ENCODE measurements around the gene HACE1.
"Not testable (repeated sequence)": the region's sequence is repeated elsewhere in the genome, so short reads cannot be mapped to it uniquely, and the experiment has no call there.

HACE1 gene

DNA sequence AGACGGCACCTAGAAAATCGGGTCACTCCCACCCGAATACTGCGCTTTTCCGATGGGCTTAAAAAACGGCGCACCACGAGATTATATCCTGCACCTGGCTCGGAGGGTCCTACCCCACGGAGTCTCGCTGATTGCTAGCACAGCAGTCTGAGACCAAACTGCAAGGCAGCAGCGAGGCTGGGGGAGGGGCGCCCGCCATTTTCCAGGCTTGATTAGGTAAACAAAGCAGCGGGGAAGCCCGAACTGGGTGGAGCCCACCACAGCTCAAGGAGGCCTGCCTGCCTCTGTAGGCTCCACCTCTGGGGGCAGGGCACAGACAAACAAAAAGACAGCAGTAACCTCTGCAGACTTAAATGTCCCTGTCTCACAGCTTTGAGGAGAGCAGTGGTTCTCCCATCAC lies 122.2 kb downstream of the HACE1 start:
- not testable (repeated sequence) for DNase-seq (ENCODE audit: low read depth in 2 of 2)

- no peak for DNase-seq (ENCODE audit: low read depth in 2 of 2)
Measured at GRCh38 chr6:104736545-104736944, 123.2 kb downstream of the HACE1 start.

DNA sequence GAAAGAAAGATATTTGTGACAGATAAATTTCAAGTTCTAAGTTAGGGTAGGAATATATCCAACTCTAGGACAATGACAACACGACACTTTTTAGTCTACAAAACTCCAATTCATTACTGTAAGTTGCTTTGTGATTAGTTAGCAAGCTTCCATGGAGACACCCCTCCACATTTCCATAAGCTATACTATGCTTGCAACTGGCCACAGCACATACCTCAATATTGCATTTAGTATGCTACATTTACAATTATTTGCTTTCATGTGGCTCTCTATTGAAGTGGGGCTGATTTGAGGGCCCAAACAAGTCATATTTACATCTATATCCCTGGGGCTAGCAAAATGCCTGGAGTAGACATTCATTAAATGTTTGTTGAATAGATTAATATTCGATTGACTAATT lies 129.3 kb downstream of the HACE1 start:
- DNase-seq (ENCODE audit: low read depth in 2 of 2) = no peak

GRCh38 chr6:104729433-104729832 lies 130.3 kb downstream of the HACE1 start:
- no peak for DNase-seq (ENCODE audit: low read depth in 2 of 2)

- DNase-seq (ENCODE audit: low read depth in 2 of 2) = no peak
Measured at GRCh38 chr6:104728448-104728847, 131.3 kb downstream of the HACE1 start.

DNA sequence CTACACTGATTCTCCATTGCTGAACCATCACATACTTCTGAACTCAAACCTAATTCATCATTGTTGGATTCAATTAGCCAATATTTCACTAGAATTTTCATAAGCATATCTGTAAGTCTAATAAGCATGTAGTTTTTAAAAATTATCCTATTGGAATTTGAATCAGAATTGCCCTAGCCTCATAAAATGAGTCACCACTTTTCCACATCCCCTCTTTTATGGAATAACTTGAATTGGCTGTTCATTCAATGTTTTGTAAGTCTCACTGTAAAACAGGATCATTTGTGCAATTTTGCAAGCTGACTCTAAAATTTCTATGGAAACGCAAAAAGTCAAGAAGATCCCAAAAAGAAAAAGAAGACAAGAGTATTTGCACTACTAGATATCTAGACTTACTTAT lies 141.0 kb downstream of the HACE1 start:
- DNase-seq (ENCODE audit: low read depth in 2 of 2) = no peak

GRCh38 chr6:104716858-104717257 lies 142.9 kb downstream of the HACE1 start:
- DNase-seq (ENCODE audit: low read depth in 2 of 2) = no peak

- DNase-seq (ENCODE audit: low read depth in 2 of 2) = no peak
Measured at GRCh38 chr6:104714796-104715195, 144.9 kb downstream of the HACE1 start.

DNA sequence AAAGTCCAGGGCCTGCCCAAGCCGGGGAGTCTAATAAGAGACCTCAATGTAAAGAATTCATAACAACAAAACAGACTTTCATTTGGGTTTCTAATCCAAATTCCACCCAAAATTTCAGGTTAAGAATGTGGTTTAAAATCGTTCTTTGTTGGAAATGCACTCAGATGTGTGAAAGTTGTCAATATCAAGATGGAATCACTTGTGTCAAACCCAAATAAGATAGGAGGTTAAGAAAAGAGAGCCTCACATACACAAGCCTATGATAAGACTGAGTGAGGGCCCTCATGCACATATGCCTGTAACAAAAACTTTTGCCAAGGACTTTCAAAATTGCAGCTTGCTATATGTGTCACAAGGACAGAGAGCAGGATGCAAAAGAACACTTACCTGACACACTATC lies 145.7 kb downstream of the HACE1 start:
- no peak for DNase-seq (ENCODE audit: low read depth in 2 of 2)

- no peak for DNase-seq (ENCODE audit: low read depth in 2 of 2)
Measured at GRCh38 chr6:104711371-104711770, 148.3 kb downstream of the HACE1 start.

DNA sequence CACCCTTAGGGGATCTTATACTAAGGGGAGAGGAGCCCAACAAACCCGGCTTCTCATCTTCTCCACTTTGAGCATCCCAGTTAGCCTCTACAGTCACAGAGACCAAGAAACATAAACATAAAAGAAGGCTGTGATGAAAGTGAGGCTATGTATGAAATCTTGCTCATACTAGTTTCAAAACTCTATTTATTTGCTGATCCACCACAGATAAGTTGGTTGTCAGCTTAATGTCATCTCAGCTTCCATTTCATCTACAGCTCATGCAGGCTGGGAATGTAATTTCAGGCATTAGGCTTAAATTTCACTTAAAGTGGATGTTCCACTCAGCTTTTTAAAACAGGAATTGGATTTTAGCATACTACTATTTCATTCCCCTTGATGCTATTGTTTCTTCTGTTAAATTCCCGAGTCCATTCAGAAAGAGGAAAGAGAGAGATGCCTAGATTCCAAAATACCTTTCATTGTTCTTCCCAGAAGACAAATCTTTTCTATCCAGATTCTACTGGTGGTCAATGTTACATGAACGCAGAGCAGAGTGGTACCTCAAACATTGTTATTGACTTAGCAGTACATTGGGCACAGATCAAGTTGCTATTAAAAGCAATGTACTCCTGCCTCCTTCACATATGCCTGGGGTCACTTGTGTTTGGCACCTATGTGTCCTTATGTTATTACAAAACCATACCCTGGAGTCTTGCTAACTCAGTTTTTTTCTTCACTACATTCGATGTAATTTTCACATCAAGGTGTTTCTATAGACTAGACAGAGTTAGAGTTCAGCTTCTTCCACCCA lies 149.0 kb downstream of the HACE1 start:
- no peak for DNase-seq (ENCODE audit: low read depth in 2 of 2)

GRCh38 chr6:104705916-104706442 lies 153.7 kb downstream of the HACE1 start:
- no peak for DNase-seq (ENCODE audit: low read depth in 2 of 2)

- peak in 1 of 2 donors; percentile 29 for DNase-seq (ENCODE audit: low read depth in 2 of 2)
Measured at GRCh38 chr6:104705095-104705707, 154.5 kb downstream of the HACE1 start.

DNA sequence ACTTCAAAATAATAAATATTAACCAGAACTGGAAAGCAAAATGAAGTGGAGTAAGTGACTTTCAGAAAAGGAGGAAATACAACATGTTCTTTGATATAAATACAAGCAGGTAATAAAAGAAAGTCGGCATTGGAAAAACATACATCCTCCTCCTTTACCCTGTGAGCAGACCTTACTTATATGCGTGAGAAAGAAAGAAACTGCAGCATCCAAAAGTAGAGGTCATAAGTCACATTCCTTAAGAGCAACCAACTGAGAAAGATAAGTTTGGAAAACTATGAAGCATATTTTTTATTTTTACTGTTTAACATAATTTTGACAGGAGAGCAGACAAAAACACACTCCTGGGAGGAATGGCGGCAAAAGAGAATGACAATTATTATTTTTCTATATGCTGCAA lies 155.5 kb downstream of the HACE1 start:
- no peak for DNase-seq (ENCODE audit: low read depth in 2 of 2)

DNA sequence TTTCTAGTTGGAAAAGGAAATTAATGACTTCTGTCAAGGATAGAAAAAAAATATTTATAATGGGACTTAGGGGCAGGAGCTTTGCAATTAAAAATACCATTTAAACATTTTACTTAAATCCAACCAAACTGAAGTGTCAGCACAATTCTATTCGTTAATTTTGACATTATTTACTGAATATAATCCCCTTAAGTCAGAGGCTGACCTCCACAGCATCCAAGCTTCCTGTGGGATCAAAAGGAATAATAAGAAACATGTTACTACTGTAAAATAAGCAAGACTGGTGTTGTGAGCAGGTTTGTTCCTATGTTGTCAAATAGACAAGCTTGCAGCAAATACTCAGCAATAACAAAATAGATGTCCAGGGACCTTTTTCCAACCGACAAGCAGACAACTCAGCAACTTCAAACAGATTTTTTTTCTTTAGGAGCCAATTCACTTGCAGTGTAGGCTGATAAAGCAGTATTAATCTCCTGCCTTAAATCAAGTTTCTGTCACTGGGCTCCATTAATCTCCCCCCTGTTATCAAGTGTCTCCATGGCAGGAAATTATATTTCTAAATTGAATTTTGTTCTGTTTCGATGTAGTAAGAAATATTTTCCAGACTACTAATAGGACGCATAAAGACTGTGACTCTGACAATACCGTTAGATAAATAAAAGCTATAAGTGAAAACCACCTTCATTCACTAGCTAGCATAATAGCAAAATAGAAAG lies 157.4 kb downstream of the HACE1 start:
- DNase-seq (ENCODE audit: low read depth in 2 of 2) = no peak

- DNase-seq (ENCODE audit: low read depth in 2 of 2) = no peak
Measured at GRCh38 chr6:104700371-104701185, 159.1 kb downstream of the HACE1 start.

DNA sequence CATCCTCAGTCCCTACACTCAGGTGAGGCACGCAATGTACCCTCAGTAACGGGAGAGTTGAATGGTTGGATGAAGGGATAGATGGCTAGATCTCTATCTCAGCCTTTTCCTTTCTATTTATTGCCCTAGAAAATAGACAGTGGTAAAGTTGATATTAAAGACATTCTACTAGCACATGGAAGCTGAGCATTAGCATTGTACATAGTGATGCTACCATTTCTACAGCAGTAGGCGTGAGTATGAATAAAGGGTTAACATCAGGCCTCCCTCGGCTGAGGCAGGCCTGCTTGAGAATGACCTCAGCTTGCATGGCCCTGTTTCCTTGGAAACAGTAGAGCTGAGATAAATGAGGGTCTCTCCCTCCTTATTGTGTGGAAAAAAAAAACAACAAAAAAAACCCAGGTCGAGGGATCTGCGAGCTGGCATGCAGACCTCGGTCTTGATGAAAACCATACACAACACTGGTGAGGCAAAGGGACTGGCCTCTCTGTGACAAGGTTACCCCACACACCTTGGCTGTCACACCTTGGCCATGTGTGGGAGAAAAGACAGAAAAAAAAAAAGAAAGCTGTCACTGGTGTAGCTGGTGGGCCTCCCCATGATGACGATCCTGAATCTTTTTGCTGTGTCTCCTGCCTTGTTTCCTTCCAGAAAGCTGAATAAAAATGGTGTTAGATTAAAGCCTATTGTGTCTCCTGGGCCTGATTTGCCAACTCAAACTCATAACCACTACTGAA lies 160.0 kb downstream of the HACE1 start:
- no peak for DNase-seq (ENCODE audit: low read depth in 2 of 2)

DNA sequence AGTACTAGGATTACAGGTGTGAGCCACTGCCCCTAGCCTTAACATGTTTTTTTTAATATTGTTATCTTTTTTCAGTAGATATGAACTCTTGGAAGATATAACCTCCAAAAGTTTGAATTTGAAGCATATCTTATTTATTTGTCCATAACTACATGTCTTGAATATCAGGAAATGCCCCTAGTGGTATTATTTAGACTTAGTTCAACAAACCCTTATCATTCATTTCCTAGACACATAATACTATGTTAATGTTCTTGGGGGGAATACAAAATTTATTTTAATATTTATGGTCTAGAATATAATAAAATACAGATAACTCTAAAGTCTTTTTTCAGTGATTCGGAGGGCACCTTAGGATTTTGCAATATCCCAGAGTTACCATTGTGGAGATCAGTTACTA lies 160.7 kb downstream of the HACE1 start:
- no peak for DNase-seq (ENCODE audit: low read depth in 2 of 2)

DNA sequence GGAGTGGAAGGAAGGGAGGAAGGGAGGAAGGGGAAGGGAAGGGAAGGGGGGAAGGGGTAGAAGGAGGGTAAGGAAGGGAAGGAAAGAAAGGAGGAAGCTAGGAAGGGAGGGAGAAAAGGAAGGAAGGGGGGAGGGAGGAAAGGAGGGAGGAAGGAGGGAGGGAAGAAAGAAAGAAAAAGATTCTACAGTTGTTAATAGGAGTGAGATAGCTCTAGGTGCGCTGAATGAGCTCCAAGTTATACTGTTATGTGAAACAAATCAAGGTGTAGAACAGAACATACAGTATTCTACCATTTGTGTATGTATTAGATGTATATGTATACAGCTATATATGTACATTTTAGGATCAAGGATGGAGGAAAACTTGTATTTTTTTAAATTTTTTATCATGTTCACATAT lies 167.7 kb downstream of the HACE1 start:
- no peak for DNase-seq (ENCODE audit: low read depth in 2 of 2)

- DNase-seq (ENCODE audit: low read depth in 2 of 2) = no peak
Measured at GRCh38 chr6:104689551-104690205, 170.0 kb downstream of the HACE1 start.

Data from stimulated activated CD4-positive, alpha-beta T cell treated with anti-CD3 and anti-CD28 coated beads, Interleukin-4, amount 100 ng/mL, for 48 hours (primary cell).